GM13976 (cell line): ENCODE results near the gene RASGEF1C.

Experiments used
- DNase-seq: peaks from one replicate; pipeline ENCODE4 v3.0.0; 2012; ENCODE audit warnings: low spot score
- CTCF ChIP-seq: IDR thresholded peaks from 2 replicates; pipeline ENCODE4 v1.5.1; 2012; ENCODE audit warnings: borderline replicate concordance, mild to moderate bottlenecking; ENCODE audit not compliant: insufficient read depth; ENCODE audit errors: extremely low read depth, missing control alignments, control extremely low read depth
- in situ Hi-C: fragments of 300-500 bp; cut with MboI; formaldehyde crosslinking; loops from one replicate; pipeline ENCODE4 v1.12.0; 2022; ENCODE audit warnings: low sequenced_read_pairs, mixed read lengths, inconsistent platforms; ENCODE audit not compliant: unreplicated experiment

RASGEF1C gene

GRCh38 chr5:180155365-180155926 is 53.6 kb downstream of the RASGEF1C start:
- DNase-seq = no peak
- in situ Hi-C loops = no loop called here

GRCh38 chr5:180154821-180155364 is 54.1 kb downstream of the RASGEF1C start:
- in situ Hi-C loops = no loop called here
- TF ChIP-seq CTCF = no peak
- no peak for DNase-seq

More at GRCh38 chr5:180155365-180155926, 53.6 kb downstream of the RASGEF1C start:
- no peak for TF ChIP-seq CTCF

- no peak for TF ChIP-seq CTCF
- in situ Hi-C loops = no loop called here
- no peak for DNase-seq
These were observed 55.0 kb downstream of the RASGEF1C start for GRCh38 chr5:180153991-180154390.

GRCh38 chr5:180153099-180153498 is 55.9 kb downstream of the RASGEF1C start:
- in situ Hi-C loops = no loop called here
- TF ChIP-seq CTCF = no peak
- no peak for DNase-seq

- peak; percentile 16 for DNase-seq
- TF ChIP-seq CTCF = no peak
- in situ Hi-C loops = no loop called here
These were observed 65.2 kb downstream of the RASGEF1C start for GRCh38 chr5:180143656-180144364.

GRCh38 chr5:180142824-180143610 is 66.0 kb downstream of the RASGEF1C start:
- TF ChIP-seq CTCF = no peak
- DNase-seq = peak; percentile 7
- in situ Hi-C loops = no loop called here
